Amniotic stem cell (primary cell): ENCODE data around the gene GPD1.
"Not testable (repeated sequence)": the region's sequence is repeated elsewhere in the genome, so short reads cannot be mapped to it uniquely, and the experiment has no call there.

Source experiments
- DNase-seq: peaks from one replicate; lab custom pipeline; 2025; lab: John Stamatoyannopoulos, UW

Gene GPD1

DNA sequence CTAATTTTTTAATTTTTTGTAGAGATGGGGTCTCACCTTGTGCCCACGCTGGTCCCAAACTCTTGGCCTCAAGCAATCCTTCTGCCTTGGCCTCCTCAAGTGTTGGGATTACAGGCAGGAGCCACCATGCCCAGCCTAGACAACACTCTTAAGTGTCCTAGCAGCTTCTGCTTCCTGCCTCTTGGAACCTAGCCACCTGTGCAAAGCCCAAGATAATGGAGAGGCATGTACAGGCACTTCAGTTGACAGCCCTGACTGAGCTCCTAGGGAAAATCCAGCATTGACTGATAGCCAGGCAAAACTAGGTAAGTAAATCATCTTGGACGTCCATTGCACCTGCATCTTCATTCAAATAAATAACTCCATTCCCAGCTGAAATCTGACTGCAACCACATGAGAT is 23.7 kb downstream of the GPD1 start:
- no peak for DNase-seq

DNA sequence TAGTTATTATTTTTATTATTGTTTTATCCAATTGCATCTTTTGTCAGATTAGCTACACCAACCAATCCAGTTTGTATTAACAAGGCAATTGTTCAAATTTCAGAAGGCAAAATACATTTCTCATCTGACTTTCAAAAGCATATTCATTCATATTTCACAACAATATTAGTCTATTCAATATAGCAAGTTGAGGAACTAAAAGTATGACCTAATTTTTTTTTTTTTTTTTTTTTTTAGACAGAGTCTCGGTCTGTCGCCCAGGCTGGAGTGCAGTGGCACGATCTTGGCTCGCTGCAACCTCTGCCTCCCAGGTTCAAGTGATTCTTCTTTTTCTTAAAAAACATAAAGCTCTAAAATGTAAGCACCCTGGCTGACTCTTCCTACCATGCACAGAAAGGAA is 25.5 kb downstream of the GPD1 start:
- DNase-seq: no peak

GRCh38 chr12:50132505-50133135 is 28.8 kb downstream of the GPD1 start:
- peak; percentile 38 for DNase-seq

DNA sequence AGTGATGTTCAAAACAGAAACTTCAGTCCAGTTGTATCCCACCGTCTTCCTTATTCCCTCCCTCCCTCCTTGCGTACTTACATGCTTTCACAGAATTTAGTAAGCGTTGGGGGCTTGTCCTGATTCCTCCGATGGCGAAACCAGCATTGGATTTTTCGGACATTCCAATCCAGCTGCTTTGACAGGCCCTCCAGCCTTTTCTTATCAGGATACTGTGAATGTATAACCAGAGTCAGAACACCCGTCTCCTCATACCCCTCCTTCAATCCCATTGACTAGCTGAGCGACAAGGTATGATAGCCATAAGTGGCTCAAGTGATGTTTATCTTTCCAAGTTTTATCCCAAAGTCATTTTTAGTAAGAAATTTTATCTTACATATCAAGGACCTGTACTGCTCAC is 39.2 kb downstream of the GPD1 start:
- DNase-seq: no peak

DNA sequence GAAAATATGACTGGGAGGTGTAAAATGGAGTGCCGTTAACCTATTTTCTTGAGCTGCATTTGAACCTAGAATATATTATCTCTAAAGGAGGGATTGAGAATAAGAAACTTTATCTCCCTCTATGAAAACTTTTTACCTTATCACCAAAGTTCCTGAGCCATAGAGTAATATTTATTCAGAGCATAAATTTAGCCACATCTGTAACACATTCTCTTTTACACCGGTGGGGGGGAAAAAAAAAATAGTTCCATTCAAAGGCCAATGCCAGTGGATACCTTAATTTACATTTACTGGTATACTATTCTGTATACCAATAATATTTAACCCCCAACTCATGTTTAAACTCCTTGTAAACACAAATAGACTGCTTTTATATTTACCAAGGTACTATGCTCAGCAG is 41.6 kb downstream of the GPD1 start:
- no peak for DNase-seq

- DNase-seq: no peak
Observed at GRCh38 chr12:50147281-50147680, 43.5 kb downstream of the GPD1 start.

- not testable (repeated sequence) for DNase-seq
Observed at GRCh38 chr12:50148011-50148410, 44.2 kb downstream of the GPD1 start.

- no peak for DNase-seq
Observed at GRCh38 chr12:50149311-50149710, 45.5 kb downstream of the GPD1 start.

GRCh38 chr12:50151047-50151687 is 47.4 kb downstream of the GPD1 start:
- DNase-seq: no peak

DNA sequence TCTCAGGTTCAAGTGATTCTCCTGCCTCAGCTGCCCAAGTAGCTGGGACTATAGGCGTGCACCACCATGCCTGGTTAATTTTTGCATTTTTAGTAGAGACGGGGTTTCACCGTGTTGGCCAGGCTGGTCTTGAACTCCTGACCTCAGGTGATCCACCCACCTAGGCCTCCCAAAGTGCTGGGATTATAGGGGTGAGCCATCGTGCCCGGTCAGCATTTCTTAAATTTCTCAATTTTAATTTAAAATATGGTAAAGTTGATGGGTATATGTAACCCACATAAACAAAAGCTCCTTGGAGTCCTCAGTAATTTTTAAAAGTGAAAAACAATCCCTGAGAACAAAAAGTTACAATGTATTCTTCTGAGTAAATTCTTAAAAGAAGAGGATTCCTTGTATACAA is 51.1 kb downstream of the GPD1 start:
- not testable (repeated sequence) for DNase-seq

- no peak for DNase-seq
Observed at GRCh38 chr12:50156641-50157040, 52.8 kb downstream of the GPD1 start.

DNA sequence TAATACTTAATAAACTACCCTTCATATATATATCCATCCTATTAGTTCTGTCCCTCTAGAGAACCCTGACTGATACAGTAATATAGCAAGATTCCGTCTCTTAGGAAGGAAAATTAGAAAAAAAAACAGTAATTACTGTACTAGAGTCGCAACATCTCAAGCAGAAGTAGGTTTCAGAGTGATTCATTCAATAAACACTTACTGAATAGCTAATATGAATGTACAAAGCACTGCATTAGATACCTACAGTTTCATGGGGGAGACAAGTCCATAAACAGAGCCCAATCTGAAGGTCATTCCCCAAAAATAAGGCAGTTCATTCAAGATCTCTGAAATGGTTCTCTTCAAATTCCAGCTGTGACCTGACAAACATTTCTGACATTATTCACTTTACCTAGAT is 53.5 kb downstream of the GPD1 start:
- no peak for DNase-seq

GRCh38 chr12:50160643-50161042 is 56.8 kb downstream of the GPD1 start:
- DNase-seq: no peak
